Measurements from ENCODE around the gene MGME1.

MGME1 gene, protein sequence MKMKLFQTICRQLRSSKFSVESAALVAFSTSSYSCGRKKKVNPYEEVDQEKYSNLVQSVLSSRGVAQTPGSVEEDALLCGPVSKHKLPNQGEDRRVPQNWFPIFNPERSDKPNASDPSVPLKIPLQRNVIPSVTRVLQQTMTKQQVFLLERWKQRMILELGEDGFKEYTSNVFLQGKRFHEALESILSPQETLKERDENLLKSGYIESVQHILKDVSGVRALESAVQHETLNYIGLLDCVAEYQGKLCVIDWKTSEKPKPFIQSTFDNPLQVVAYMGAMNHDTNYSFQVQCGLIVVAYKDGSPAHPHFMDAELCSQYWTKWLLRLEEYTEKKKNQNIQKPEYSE

DNA sequence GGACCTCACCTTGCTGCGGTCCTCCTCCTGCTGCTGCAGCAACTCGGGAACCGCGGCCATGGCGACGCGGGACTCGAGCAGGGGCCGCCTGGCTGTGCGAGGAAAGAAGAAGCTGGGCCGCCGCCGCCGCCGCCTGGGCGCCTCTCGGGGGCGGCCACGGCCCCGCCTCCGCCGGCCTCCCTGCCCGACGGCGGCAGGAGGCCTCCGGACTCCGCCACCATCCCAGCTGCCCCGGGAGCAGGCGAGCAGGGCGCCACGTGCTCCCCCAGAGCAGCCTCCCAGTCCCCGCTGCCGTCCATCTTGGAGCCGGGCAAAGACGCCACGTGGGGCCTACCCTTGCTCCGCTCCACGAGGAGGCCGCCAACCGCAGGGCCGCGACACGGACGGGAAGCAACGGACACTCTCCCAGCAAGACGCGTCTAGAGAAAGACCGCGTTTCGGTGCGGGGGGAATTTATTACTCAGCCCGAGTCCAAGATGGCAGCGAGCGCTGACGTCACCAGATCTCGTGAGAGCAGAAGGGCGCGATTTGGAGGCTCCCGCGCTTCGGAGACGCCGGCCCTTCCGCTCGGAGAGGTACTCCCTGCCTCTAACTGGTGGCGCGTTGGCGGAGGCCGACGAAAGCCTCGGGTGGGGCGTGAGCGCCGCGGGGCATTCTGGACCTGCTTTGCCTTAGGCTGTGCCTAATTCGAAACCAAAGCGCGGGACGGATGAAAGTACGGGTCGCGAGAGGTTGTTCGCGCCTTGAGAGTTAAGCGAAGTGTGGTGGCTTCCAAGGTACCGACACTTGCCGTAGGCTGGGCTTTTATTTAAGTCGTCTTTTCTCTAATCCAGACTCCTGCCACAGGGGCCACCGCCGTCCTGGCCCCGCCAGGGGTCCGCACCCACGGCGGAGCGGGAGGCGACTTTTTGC, at the start of gene MGME1, which contains the start of gene SNX5:
Gene MGME1, plus strand, starts transcription at position 653 of the 912 bp plus-strand sequence. CDS start 842 bp downstream, outside the sequence.
Gene SNX5, minus strand, starts transcription at position 429 of the 912 bp plus-strand sequence. Its CDS starts 369 bp downstream, at position 60.
- DNase-seq, result peak; percentile 99

DNA sequence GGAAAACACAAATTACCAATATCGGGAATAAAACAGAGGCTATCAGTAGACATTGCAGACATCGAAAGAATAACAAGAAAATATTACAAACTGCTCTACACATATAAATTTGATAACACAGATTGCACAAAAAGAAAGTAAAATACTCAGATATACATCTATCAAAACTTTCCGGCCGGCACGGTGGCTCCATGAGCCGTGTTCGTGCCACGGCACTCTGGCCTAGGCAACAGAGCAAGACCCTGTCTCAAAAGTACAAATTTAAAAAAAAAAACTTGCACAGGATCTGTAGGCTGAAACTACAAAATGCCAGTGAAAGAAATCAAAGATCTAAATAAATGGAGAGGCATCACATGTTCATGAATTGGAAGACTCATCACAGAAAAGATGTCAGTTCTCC, 49.7 kb upstream of the MGME1 start:
- no peak for DNase-seq

DNA sequence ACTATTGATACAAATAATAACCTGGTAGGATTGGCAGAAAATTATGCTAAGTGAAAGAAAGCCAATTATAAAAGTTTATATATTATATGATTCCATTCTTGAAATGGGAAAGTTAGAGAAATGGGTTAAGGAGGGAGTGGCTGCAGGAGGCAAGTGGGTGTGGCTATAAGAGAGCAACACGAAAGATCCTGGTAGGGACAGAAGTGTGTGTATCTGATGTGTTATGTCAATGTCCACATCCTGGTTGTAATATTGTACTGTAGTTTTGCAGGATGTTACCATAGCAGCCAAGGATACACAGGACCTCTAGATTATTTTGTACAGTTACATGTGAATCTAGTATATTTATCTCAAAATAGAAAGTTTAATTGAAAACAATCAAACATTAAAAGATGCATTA, 47.0 kb upstream of the MGME1 start:
- no peak for DNase-seq

DNA sequence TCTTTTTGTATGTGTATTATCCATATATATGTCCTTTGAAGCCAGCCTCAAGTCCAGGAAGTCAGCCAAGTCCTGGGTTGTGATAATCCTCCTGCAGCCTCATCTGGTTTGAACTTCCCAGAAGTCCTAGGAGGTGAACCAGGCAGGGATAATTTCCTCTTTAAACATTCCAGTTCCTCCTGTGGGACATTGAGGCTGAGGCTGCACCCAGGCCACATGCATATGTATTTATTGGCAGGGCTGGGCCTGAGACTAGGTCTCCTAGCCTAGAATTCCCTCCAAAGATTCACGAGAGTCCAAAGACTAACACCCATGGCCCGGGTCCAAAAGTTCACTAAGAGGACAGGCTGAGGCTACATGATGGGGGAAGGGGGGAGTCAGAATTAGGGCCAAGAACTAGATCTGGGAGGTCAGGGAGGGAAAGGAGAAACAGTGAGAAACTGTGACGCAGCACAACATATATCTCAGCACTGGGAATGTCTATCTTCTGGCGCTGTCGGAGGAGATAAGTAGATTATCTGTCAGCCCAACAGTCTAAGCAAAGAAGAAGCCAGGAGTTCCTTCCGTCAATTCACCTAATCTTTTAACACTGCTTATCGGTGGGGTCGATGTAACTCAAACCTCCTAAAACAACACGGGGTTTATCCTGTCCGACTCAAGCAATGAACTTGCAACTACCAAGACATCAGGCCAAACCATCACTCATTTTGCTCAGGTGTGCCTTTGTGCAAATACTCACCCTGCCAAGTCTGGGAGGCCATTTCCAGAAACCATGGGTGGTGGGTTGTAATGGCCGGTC, 43.5 kb upstream of the MGME1 start:
- no peak for DNase-seq

DNA sequence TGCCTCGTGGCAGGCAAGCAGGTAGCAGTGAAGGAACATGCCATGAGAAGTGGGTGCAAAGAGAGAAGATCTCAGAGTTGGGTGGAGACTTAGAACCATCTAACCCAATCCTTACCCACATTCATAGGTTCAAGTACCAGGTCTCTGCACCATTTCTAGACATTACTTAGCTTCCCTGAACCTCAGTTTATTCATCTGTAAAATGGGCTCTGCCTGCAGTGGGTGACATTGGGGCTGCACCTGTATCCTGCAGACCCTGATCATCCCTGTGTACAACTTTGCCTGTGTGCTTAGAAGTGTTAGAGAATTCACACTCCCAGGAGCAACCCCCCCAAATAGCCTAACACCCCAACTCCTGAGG, 42.9 kb upstream of the MGME1 start:
- no peak for DNase-seq

DNA sequence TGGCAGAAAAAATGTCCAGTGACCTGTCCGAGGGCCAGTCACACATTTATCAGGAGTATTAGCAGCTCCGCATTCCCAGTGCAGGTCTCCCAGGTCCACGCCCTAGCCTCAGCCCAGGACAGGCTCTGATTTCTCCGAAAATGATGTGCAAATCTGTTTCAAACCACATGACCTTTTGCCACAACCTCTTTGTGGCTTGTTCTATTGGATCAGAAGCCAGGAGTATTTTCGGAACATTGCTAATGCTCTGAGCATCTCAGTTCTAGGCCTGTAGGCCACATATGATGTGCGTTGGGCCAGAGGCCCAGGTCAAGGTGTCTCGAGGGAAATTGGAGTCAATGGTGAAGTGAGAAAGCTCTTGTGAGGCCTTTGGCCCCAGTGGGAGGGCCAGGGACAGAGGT, 40.6 kb upstream of the MGME1 start:
- no peak for DNase-seq

DNA sequence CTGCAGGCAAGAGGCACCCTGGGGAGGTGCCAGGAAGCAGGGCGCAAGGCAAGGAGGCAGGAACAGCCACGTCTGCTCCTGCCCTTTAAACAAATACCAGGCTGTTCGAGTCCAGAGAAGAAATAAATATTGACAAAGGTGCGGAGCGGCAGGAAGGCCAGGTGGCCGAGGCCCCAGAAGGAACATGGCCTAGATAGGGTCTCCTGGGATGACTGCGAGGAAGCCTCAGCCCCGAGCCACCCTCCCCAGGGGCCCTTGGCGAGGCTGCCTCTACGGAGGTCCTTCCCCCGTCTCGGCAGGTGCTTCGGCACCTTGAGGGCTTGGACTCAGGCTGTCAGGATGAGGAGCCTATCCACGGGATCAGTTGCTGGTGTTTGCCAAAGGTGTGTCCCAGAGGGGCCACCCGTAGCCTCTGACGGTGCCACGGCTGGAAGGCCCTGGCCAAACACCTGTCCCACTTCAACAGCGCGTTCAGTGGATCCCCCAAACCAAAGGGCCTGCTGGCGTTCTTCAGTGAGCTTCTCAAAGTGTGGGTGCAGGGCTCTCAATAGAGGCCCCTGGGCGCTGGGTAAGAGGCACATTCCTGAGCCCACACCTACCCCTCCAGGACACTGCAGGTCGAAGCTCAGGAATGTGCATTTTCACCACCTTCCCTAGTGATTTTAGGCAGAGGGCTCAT, 40.0 kb upstream of the MGME1 start:
- peak; percentile 83 for DNase-seq

DNA sequence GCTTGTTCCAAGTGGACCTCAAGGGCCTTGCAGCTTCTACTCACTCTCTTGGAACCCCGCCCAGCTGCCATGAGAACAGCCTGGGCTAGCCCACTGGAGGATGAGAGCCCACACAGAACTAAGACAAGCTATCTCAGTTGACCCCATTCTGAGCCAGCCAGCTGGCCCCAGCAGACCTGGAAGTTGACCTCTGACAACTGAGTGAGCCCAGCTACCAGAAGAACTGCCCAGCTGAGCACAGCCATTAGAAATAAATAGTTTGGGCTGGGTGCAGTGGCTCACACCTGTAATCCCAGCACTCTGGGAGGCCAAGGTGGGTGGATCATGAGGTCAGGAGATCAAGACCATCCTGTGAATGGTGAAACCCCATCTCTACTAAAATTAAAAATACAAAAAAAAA, 37.3 kb upstream of the MGME1 start:
- DNase-seq, result no peak

DNA sequence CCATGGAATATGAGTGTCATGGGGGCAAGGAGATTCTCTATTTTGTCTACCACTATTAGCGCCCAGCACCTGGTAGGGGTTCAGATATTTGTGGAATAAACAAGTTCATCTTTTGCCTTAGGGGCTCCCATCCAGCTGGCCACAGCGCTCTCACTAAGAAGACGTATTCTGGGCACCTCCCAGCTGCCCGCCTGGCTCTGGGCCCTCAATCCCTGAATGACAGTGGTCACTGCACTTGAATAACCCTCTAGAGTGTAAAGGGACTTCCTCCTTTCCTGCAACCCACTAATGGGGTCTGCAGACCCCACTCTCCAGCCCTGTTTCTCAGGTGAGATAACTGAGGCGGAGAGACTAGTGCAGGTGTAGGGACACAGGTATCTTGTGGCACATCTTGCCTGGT, 36.4 kb upstream of the MGME1 start:
- DNase-seq, result no peak

DNA sequence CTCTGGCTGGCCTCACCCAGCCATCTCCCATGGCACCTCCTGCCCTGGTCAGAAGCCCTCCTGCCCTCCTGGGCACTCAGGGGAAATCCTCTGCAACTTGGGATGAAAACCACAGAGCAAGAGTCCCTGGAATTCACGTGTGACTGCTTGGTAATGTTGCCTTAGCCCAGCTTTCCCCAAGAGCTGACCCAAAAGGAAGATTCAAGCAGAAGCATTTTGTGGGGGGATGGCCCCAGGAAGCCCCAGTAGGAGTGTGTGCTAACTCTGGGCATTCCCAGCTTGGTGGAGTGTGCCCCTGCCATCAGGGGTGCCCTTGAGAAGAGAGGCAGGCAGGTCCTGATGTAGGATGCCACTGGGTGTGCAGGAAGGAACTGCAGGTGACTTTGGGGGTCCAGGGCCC, 35.7 kb upstream of the MGME1 start:
- DNase-seq, result no peak

DNA sequence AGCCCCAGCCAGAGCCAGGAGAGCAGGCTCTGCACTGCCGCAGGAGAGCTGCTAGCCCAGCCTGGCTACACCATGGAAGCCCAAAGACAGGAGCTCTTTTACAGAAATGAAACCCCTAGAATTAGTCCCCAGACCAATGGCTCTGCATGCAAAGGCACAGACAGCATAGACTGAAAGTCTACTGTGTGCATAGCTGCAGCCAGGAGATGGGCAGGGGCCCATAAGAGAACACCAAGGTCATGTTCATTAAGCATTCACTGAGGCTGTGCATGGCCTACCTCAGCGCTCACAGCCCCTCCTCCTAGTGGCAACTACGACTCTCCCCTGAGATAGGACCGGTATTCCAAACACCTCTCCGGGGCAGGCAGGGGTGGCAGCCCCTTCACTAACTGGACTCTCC, 35.1 kb upstream of the MGME1 start:
- DNase-seq, result no peak

DNA sequence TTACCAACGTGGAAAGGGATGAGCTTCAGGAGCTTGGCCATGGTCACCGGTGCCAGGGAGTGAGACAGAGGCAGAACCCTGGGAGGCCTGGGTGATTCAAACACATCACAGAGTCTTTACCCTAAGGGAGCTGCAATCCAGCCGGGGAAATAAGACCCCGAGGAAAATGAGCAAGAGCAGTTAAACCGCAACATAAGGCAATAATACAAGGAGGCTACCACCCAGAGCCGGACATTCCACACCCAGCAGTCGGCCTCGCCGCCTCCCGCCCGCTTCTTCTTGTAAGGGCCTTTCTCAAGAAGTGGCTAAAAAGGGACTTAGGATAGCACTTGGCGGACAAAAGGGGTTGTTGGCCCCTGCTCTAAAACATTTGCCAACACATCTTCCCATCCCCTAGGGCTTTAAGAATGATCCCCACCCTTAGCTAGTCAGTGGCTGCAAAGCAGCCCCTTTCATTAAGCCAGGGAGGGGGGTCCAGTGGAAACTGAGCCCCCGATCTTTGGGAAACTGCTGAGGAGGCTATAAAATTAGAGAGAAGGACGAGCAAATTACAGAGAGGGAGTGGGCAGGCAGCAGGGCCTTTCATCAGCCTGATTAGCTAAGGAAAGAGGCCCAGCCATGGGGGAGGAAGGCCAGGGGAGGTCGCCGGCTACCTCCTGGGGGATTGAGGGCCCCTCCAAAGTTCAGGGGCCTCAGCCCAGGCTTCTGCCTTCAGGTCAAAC, 34.5 kb upstream of the MGME1 start:
- no peak for DNase-seq

DNA sequence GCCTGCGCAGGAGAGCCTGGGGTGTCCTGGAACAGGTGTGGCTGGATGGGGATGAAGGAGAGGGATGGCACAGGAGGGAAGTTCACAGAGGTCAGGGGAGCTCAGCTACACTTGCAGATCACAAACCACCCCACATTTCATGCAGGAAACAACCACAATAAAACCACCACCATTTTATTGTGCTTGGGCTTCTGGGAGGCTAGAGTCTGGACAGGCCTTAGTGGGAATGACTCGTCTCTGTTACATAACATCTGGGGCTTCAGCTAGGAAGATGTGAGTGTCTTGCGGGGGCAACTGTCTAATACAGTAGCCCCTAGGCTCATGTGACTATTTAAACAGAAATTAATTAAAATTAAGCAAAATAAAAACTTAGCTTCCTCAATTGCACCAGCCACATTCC, 33.6 kb upstream of the MGME1 start:
- no peak for DNase-seq

DNA sequence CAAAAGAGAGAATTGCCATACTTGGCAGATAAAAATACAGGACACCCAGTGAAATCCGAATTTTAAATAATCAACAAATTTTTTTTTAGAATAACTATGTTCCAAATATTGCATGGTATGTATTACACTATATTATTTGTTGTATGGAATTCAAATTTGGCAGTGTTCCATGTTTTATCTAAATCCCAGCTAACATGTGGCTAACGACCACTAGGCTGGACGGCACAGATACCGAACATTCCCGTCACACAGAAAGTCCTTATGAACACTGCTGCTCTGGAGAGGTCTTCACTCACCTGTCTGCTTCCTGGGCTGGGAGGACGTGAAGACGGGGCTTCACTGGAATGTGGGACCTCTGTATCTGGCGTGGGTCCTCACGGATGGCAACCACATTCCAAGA, 33.1 kb upstream of the MGME1 start:
- no peak for DNase-seq

DNA sequence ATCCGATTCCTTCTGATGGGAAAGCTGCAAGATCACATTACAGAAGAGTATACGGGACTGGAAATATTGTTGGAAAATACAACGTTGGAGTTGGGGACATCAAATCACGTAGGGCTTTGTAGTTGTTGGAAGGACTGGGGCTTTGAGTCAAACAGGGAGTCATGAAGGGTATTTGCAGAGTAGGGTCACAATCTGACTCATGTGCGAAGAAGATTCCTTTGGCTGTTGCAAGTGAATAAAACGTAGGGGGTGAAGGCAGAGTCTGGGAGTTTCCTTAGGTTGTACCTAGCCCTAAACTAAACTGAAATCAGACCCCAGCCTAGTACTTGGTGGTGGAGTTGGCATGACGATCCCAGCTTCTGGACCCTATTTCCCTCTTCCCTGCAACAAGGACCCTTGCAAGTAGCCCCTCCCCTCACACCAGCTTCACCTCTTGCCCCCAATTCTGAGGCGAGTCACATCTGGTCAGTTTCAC, 32.5 kb upstream of the MGME1 start:
- no peak for DNase-seq

DNA sequence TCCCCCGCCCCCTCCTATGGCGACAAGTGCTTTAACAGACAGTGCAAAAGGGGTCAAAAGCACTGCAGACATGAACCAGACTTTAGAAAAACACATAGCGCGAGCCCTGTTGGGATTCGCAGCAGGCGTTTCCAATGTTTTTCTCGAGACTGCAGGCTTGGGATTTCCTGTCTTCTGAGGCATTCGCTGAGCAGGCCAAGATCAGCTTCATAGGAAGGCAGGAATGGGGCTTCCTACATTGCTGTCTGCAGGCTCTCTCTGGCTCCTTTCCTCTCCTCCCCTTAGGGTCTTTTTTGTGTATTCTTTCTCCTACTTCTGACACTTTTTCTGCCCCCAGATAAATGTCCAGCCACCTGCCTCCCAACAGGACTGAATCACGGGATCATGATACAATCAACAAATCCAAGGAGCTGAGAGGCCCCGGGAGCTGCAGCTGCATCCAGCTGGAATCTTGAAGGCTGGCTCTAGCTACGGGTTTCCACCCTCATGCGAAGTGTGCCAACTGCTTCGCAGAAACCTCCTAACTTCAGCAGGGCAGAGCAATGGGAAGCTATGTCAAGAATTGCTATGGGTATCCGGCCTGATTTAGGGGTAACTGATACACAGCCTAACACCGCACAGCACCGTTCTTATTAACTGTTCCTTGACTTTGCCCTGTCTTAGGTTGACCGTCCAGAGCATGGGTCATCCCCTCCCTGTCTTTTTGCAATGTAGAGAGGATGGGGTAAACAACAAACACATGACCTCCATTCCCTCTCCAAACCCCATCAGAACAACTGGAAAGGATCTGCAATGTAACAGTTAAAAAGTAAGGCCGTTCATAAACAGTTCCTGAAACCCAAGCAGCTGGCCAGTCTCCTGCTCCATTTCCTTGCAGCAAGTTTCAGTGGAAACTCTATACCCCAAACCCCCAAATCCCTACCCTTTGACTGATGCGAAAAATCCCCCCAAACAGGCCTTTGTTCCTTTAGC, 31.8 kb upstream of the MGME1 start:
- no peak for DNase-seq

DNA sequence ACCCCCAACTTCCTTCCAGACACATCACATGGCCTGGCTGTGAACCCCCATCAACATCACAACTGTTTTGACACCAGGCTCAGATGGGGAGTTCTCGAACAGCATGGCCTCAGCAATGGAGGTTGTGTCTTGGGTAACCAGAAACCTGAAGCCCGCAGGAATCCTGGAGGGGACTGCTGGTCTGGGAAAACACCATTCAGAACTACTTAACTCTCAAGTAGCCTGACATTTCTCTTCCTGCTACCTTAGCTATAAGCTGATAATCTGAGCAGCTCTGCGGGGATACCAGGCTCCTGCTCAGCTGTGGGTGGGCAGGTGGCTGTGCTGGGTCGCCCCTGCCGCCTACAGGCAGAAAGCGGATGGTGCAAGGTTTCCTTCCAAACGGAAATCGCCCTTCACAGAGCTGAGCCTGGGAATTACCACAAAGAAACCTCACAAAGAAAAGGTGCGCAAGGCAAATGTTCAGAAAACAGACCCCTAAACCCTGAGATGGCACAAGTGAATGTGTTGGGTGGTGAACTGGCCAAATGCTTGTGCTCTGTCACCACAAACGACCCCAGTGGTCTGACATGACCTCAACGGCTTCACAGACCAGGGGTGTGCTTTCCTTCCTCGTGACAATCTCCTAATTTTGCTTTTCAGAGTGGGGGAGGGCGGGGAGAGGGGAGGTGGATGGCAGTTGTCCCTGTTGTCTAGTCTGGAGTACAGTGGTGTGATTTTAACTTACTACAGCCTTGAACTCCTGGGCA, 29.8 kb upstream of the MGME1 start:
- DNase-seq, result peak; percentile 52

DNA sequence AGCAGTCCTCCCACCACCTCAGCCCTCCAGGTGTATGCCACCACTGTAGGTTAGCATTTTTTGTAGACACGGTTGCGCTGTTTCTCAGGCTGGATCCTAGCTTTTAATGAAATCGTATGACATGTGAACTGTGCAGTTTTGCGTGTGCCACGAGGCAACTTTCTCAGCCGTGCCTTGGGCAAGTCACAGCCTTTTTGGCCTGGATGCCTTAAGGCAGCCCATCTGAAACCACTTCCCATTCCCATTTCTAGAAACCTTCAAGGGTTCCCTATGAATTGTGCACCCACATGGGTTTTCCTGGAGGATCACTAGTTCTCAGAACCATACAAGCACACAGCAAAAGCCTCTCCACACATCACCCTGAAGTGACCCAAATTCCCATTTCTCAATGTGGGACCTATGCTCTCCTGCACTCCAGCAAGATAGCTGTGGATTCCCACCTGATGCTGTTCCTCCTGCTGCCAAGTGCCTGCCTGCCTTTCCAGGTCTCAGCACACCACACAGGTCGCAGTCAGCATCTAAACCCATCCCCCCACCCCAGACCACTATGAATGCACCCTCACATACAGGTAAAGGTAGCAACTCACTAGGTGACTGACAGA, 29.1 kb upstream of the MGME1 start:
- no peak for DNase-seq

DNA sequence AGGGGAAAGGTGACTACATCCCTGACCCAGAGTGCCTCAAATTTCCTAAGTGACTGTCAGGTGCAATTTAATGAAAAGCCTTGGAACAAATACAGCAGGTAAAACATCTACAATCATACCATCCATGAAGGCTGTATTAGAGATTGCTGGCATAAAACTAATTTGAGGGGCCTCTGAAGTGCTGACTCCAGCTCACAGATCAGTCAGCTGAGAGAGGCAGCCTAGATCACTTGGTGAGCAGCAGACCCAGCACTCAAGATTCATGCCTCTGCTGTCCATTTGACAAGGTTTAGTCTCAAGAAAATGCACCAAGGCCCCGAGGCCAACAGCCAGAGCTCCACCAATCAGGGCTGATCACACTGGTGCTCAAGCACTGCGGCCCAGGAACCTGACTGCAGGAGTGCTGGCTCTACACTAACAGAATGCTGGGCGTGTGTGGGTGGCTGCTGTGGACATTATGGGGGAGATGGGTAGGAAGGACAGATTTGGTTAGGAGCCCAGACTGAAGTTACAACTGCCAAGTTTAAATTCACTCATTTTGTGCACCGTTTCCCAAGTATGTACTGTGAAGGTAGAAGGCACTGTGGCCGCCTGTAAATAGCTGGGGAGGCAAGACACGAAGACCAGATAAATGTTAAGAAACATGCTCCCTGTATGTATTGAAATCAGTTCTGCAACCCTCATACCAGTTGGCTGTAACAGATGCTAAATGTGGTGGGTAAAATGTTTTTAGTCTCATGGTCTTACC, 28.4 kb upstream of the MGME1 start:
- no peak for DNase-seq
